B cell (primary cell): Measurements from ENCODE around the gene ZNF140. TPM values are rescaled to one million over a fixed set of nuclear protein-coding genes. Genes with fewer than 3 reads are reported as not detected.

Experiments
- ATAC-seq: fragments of 200-7000 bp; cut with Tn5 transposase; one replicate; pipeline ENCODE4 v1.10.0; 2021; ENCODE audit warnings: low read depth, mild to moderate bottlenecking, moderate number of reproducible peaks, moderate library complexity
- CTCF ChIA-PET: fragments of 350-600 bp; sonication (Branson Sonifier 250); formaldehyde crosslinking; loops from one replicate; lab custom pipeline; 2021; ENCODE audit warnings: antibody characterized with exemption, inconsistent platforms; lab: Charles Lee
- POLR2A ChIA-PET: fragments of 350-600 bp; sonication (Branson Sonifier 250); formaldehyde crosslinking; loops from one replicate; lab custom pipeline; 2021; ENCODE audit warnings: antibody characterized with exemption; lab: Charles Lee
- DNase-seq: peaks from one replicate; pipeline ENCODE4 v3.0.0; 2013
- H2AFZ ChIP-seq: 2 replicates; pipeline ENCODE4 v1.6.1; 2012; ENCODE audit warnings: mild to moderate bottlenecking, low read depth, low read length; ENCODE audit not compliant: insufficient read depth, poor library complexity, severe bottlenecking
- H3K27ac ChIP-seq, 2 donors: 1 replicate in 1 of 2; 2 replicates in 1 of 2; pipeline ENCODE4 v1.5.1; 2012 to 2013; ENCODE audit warnings: low read length in 2 of 2, mild to moderate bottlenecking in 2 of 2, moderate library complexity in 1 of 2
- H3K27me3 ChIP-seq, 4 experiments: fragments of 200-600 bp in 1 of 4; sonication (generic) in 1 of 4; replicated peaks in 1 of 4; 1 replicate in 2 of 4; 2 replicates in 2 of 4; pipeline versions ENCODE4 v1.6.1 to v1.7.0; 2013 to 2016; ENCODE audit warnings: low read length in 3 of 4, mild to moderate bottlenecking in 2 of 4, mixed read lengths in 1 of 4, moderate library complexity in 1 of 4; ENCODE audit not compliant: insufficient read depth in 4 of 4, control insufficient read depth in 3 of 4; ENCODE audit errors: control extremely low read depth in 1 of 4
- H3K36me3 ChIP-seq, 2 experiments: replicated peaks in 1 of 2; 1 replicate in 1 of 2; 2 replicates in 1 of 2; pipeline versions ENCODE4 v1.6.1 to v1.7.1; 2013; ENCODE audit warnings: low read length in 1 of 2; ENCODE audit not compliant: insufficient read depth in 2 of 2, control insufficient read depth in 1 of 2; ENCODE audit errors: control extremely low read depth in 1 of 2, extremely low read depth in 1 of 2
- H3K4me1 ChIP-seq, 2 donors: fragments of 200-600 bp in 1 of 2; sonication (generic) in 1 of 2; 1 replicate in 1 of 2; 2 replicates in 1 of 2; pipeline versions ENCODE4 v1.5.1 to v1.6.1; 2013 to 2017; ENCODE audit warnings: low read length in 2 of 2; ENCODE audit not compliant: control insufficient read depth in 2 of 2, insufficient read depth in 2 of 2
- H3K4me2 ChIP-seq: replicated peaks from 2 replicates; pipeline ENCODE3; 2012; ENCODE audit warnings: mild to moderate bottlenecking, low read depth, low read length; ENCODE audit not compliant: poor library complexity, severe bottlenecking
- H3K4me3 ChIP-seq, 5 experiments: fragments of 200-600 bp in 1 of 5; sonication (generic) in 1 of 5; 1 replicate in 3 of 5; 2 replicates in 2 of 5; pipeline versions ENCODE4 v1.5.1 to v1.7.0; 2011 to 2016; ENCODE audit warnings: low read length in 4 of 5, mild to moderate bottlenecking in 4 of 5, low read depth in 2 of 5, control low read depth in 1 of 5, moderate library complexity in 1 of 5; ENCODE audit not compliant: insufficient read depth in 1 of 5; ENCODE audit errors: control extremely low read depth in 1 of 5, extremely low read depth in 1 of 5
- H3K79me2 ChIP-seq: fragments of 200-600 bp; sonication (generic); one replicate; pipeline ENCODE4 v1.6.0; 2016; ENCODE audit warnings: low read length; ENCODE audit not compliant: control insufficient read depth, insufficient read depth
- H3K9ac ChIP-seq: fragments of 200-600 bp; sonication (generic); 2 replicates; pipeline ENCODE4 v1.6.1; 2017; ENCODE audit warnings: mild to moderate bottlenecking, low read length, moderate library complexity
- H3K9me3 ChIP-seq, 3 donors: one replicate each; pipeline versions ENCODE4 v1.6.1 to v1.7.1; 2013; ENCODE audit warnings: low read length in 2 of 3; ENCODE audit not compliant: control insufficient read depth in 2 of 3, insufficient read depth in 1 of 3; ENCODE audit errors: control extremely low read depth in 1 of 3
- H4K20me1 ChIP-seq: 2 replicates; pipeline ENCODE4 v1.6.0; 2012; ENCODE audit warnings: mild to moderate bottlenecking, low read length; ENCODE audit not compliant: insufficient read depth, control insufficient read depth, poor library complexity, severe bottlenecking
- H3K27ac Mint-ChIP-seq: one replicate; pipeline ENCODE4 v1.8.0; 2021; ENCODE audit warnings: mixed read lengths
- H3K27me3 Mint-ChIP-seq: one replicate; pipeline ENCODE4 v1.8.0; 2021; ENCODE audit warnings: mixed read lengths
- H3K4me1 Mint-ChIP-seq: one replicate; pipeline ENCODE4 v1.8.0; 2021; ENCODE audit warnings: mixed read lengths
- H3K4me3 Mint-ChIP-seq: one replicate; pipeline ENCODE4 v1.8.0; 2021; ENCODE audit warnings: mixed read lengths
- H3K9me3 Mint-ChIP-seq: one replicate; pipeline ENCODE4 v1.8.0; 2022; ENCODE audit warnings: mixed read lengths; ENCODE audit not compliant: insufficient read depth
- CTCF ChIP-seq: fragments of 200-600 bp; IDR thresholded peaks from one replicate; pipeline ENCODE4 v1.8.0; 2022; ENCODE audit warnings: antibody characterized with exemption, mild to moderate bottlenecking
- EZH2 ChIP-seq: IDR thresholded peaks from 2 replicates; pipeline ENCODE4 v1.6.1; 2012; ENCODE audit warnings: borderline replicate concordance, low read depth, mild to moderate bottlenecking, moderate library complexity, low read length; ENCODE audit not compliant: insufficient read depth, poor library complexity, severe bottlenecking
- WGBS: methylation state at CpG from one replicate; pipeline ENCODE4 v1.1.5; 2013; ENCODE audit warnings: missing lambda C conversion rate; ENCODE audit not compliant: insufficient coverage; 5-methylcytosine and 5-hydroxymethylcytosine counted together
- intact Hi-C: fragments of 100-400 bp; cut with micrococcal nuclease; formaldehyde crosslinking; loops from one replicate; pipeline ENCODE4 v1.10.0; 2022
- polyA plus RNA-seq: library from polyadenylated mRNA; depleted of rRNA; stranded (reverse); fragments of >200 nt; gene quantifications from 2 replicates; pipeline ENCODE4 v1.2.3, GENCODE V29; 2012
- total RNA-seq, 2 donors: library from RNA; stranded (reverse); fragments of 120-200 nt in 1 of 2; gene quantifications; 1 replicate in 1 of 2; 2 replicates in 1 of 2; pipeline versions ENCODE4 v1.2.3 to v1.2.4, GENCODE V29; 2013 to 2022

The ZNF140 gene
- total and polyA plus RNA-seq, 2 donors (not counting 1 experiment from before 2014, with no cell fraction given) = 11.3 to 26.8 TPM

GRCh38 chr12:133145981-133146380 is 65.3 kb downstream of the ZNF140 start:
- H3K27me3 ChIP-seq = no peaks in the 10 kb centered on the region
- no peak for TF ChIP-seq CTCF
- no peak for TF ChIP-seq EZH2
- no peak for DNase-seq
- intact Hi-C loops = no loop called here
- Mint-ChIP-seq H3K9me3 (peaks cover 32% of the 10 kb centered on the region), H3K4me3 (no peak overlapping the region), H3K27me3 (no peaks in the 10 kb centered on the region), H3K4me1 (no peaks in the 10 kb centered on the region), H3K27ac (no peak overlapping the region)
- H3K36me3 ChIP-seq = peaks cover 1 to 22% of the 10 kb centered on the region in 2 experiments
- H3K4me1 ChIP-seq = no peaks in the 10 kb centered on the region
- H3K79me2 ChIP-seq = no peaks in the 10 kb centered on the region
- no peak for ATAC-seq
- H4K20me1 ChIP-seq = no peaks in the 10 kb centered on the region
- WGBS = 100% methylated on average over 1 of the region's 2 CpGs
- no peak overlapping the region for H3K9ac ChIP-seq
- CTCF ChIA-PET = no interaction called here
- POLR2A ChIA-PET = no interaction called here
- no peak overlapping the region for H3K4me3 ChIP-seq
- H3K9me3 ChIP-seq = peaks cover 4 to 62% (median 51%) of the 10 kb centered on the region in 3 donors
- no peak overlapping the region for H2AFZ ChIP-seq
- H3K27ac ChIP-seq = no peak overlapping the region
- H3K4me2 ChIP-seq = no peak overlapping the region

GRCh38 chr12:133156125-133156690 is 75.5 kb downstream of the ZNF140 start:
- Histone ChIP-seq H3K27me3 (no peaks in the 10 kb centered on the region), H3K9me3 (peaks cover 18 to 89% (median 45%) of the 10 kb centered on the region in 3 donors), H3K36me3 (peaks cover 6 to 48% of the 10 kb centered on the region in 2 experiments), H3K27ac (no peak overlapping the region), H3K4me1 (no peaks in the 10 kb centered on the region), H4K20me1 (no peaks in the 10 kb centered on the region), H2AFZ (no peak overlapping the region), H3K9ac (no peak overlapping the region), H3K79me2 (no peaks in the 10 kb centered on the region), H3K4me2 (no peak overlapping the region), H3K4me3 (no peak overlapping the region)
- no peaks in the 10 kb centered on the region for H3K4me1 Mint-ChIP-seq
- H3K9me3 Mint-ChIP-seq = peaks cover 34% of the 10 kb centered on the region
- TF ChIP-seq CTCF = no peak
- no peak for TF ChIP-seq EZH2
- CTCF ChIA-PET = no interaction called here
- DNase-seq = no peak
- WGBS = no CpG with 5 or more reads among the region's 2 CpGs
- intact Hi-C loops = no loop called here
- no peak overlapping the region for H3K27ac Mint-ChIP-seq
- POLR2A ChIA-PET = no interaction called here
- no peak overlapping the region for H3K4me3 Mint-ChIP-seq
- ATAC-seq = no peak
- H3K27me3 Mint-ChIP-seq = no peaks in the 10 kb centered on the region

Other genes with a start within 250 kb of the ZNF140 start
- gene CHFR, start 193.3 kb upstream of the ZNF140 start, total RNA-seq = 92.5 and 105 TPM in 2 replicates
- gene CHFR, start 193.3 kb upstream of the ZNF140 start, polyA plus RNA-seq = 83.8 and 89.0 TPM in 2 replicates
- gene ZNF605, start 124.6 kb upstream of the ZNF140 start, total RNA-seq = 19.7 and 21.7 TPM in 2 replicates
- 6.0 and 8.7 TPM in 2 replicates for gene ZNF605, start 124.6 kb upstream of the ZNF140 start, polyA plus RNA-seq
- 36.0 and 41.5 TPM in 2 replicates for gene ZNF26, start 94.6 kb upstream of the ZNF140 start, total RNA-seq
- 38.3 and 43.6 TPM in 2 replicates for gene ZNF26, start 94.6 kb upstream of the ZNF140 start, polyA plus RNA-seq
- 48.4 and 61.5 TPM in 2 replicates for gene ZNF84, start 43.4 kb upstream of the ZNF140 start, total RNA-seq
- 17.6 and 22.0 TPM in 2 replicates for gene ZNF84, start 43.4 kb upstream of the ZNF140 start, polyA plus RNA-seq
- gene ZNF891, start 49.4 kb downstream of the ZNF140 start, total RNA-seq = 6.8 and 7.7 TPM in 2 replicates
- 1.5 and 2.3 TPM in 2 replicates for gene ZNF891, start 49.4 kb downstream of the ZNF140 start, polyA plus RNA-seq
- 20.0 and 20.9 TPM in 2 replicates for gene ZNF10, start 49.7 kb downstream of the ZNF140 start, total RNA-seq
- gene ZNF10, start 49.7 kb downstream of the ZNF140 start, polyA plus RNA-seq = 5.2 and 26.7 TPM in 2 replicates
- 32.4 and 37.1 TPM in 2 replicates for gene ZNF268, start 100.6 kb downstream of the ZNF140 start, total RNA-seq
- gene ZNF268, start 100.6 kb downstream of the ZNF140 start, polyA plus RNA-seq = 4.1 and 4.4 TPM in 2 replicates
- gene ANHX, start 155.0 kb downstream of the ZNF140 start, total RNA-seq = not detected in 2 replicates
- not detected in 2 replicates for gene ANHX, start 155.0 kb downstream of the ZNF140 start, polyA plus RNA-seq